ENCODE results near the gene TANK.

DNA sequence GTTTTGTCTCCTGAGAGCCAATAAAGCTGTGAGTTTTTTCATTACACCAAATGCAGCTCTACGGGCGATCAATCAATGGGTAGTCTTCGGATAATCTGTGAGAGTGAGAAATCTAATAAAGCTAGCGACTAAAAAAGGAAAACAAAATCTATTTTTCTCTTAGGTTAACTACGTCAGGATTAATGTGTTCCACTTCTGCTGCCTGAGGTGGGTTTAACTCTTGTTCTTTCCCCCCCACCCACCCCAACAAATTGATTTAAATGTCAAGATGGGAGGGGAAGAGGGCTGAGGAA, 85.0 kb downstream of the TANK start:
- no peak for TF ChIP-seq CTCF (conservative IDR thresholded peaks at IDR 0.05)
- TF ChIP-seq ZFX (IDR thresholded peaks at IDR 0.05): no peak

Measured in C4-2B (cell line).